ENCODE results near the gene BACE1-AS.

- no peak for TF ChIP-seq CTCF (IDR thresholded peaks at IDR 0.05; ENCODE audit: insufficient read depth, low read length, poor library complexity, severe bottlenecking)
- TF ChIP-seq EZH2phosphoT487 (conservative IDR thresholded peaks at IDR 0.05; ENCODE audit: low read length) = no peak
Observed at GRCh38 chr11:117335399-117335798, 44.3 kb downstream of the BACE1-AS start.

Measured in SU-DHL-6 (cell line).